K562 (cell line): ENCODE measurements around the gene SMIM45.
A peak's percentile ranks its signal among the peaks of the same experiment; 100 is the strongest.

Experiments
- ATAC-seq: fragments of 200-7000 bp; cut with Tn5 transposase; 3 replicates; pipeline ENCODE4 v1.9.1; 2020; ENCODE audit warnings: moderate library complexity
- BruUV-seq: library from RNA; stranded (reverse); fragments of 400-500 nt; replicated peaks from 2 replicates; lab custom pipeline; 2021; lab: Mats Ljungman, UMichigan
- CTCF ChIA-PET: fragments of 300-600 bp; formaldehyde crosslinking; extraction: SDS; loops from one replicate; lab custom pipeline; 2021; ENCODE audit warnings: low intra/inter-chr PET ratio; lab: Yijun Ruan, JAX
- POLR2A ChIA-PET: fragments of 300-600, 350-650 bp; sonication (Branson Sonifier 250); formaldehyde crosslinking; extraction: SDS; loops from one replicate; lab custom pipeline; 2021; ENCODE audit warnings: antibody characterized with exemption, inconsistent platforms; lab: Yijun Ruan, JAX
- DNase-seq, 4 experiments: peaks; one replicate each; pipeline versions ENCODE4 v3.0.0 to v3.0.0-alpha.2; 2011 to 2018; ENCODE audit warnings: low spot score in 3 of 4, mixed read lengths in 3 of 4; ENCODE audit errors: extremely low read depth in 1 of 4
- FAIRE-seq: peaks from 2 replicates; lab custom pipeline; 2011; peaks lifted over from hg19 to GRCh38; lab: Jason Lieb, UNC
- H2AFZ ChIP-seq: 2 replicates; pipeline ENCODE4 v1.6.0; 2011; ENCODE audit warnings: low read depth, low read length, control low read depth, inconsistent platforms
- H3K27ac ChIP-seq: fragments of 200-600 bp; 3 replicates; pipeline ENCODE4 v1.8.0; 2011; ENCODE audit warnings: low read depth, mild to moderate bottlenecking, control low read depth, inconsistent platforms, low read length, moderate library complexity, mixed read lengths; ENCODE audit errors: extremely low read depth
- H3K27me3 ChIP-seq, 2 experiments: fragments of 300-600 bp in 1 of 2; 2 replicates in 1 of 2; 3 replicates in 1 of 2; pipeline versions ENCODE4 v1.6.0 to v1.8.0; 2011; ENCODE audit warnings: inconsistent platforms in 2 of 2, low read length in 2 of 2, mild to moderate bottlenecking in 1 of 2, mixed read lengths in 1 of 2, moderate library complexity in 1 of 2; ENCODE audit not compliant: control insufficient read depth in 2 of 2, insufficient read depth in 2 of 2
- H3K36me3 ChIP-seq: fragments of 300-600 bp; 3 replicates; pipeline ENCODE4 v1.8.0; 2011; ENCODE audit warnings: mild to moderate bottlenecking, low read length, inconsistent platforms; ENCODE audit not compliant: control insufficient read depth, insufficient read depth
- H3K4me1 ChIP-seq, 2 experiments: fragments of 200-600 bp in 1 of 2; replicated peaks in 1 of 2; 2 replicates in 1 of 2; 3 replicates in 1 of 2; pipeline versions ENCODE4 v1.5.1 to v1.8.0; 2011; ENCODE audit warnings: inconsistent platforms in 2 of 2, low read length in 2 of 2, mild to moderate bottlenecking in 1 of 2, mixed read lengths in 1 of 2, moderate library complexity in 1 of 2; ENCODE audit not compliant: control insufficient read depth in 2 of 2, insufficient read depth in 2 of 2
- H3K4me2 ChIP-seq: 2 replicates; pipeline ENCODE4 v1.6.1; 2011; ENCODE audit warnings: low read length, control low read depth, inconsistent platforms, mixed read lengths; ENCODE audit not compliant: insufficient read depth
- H3K4me3 ChIP-seq: fragments of 200-600 bp; sonication (generic), shearing (Covaris generic); 2 replicates; pipeline ENCODE4 v1.5.1; 2016; ENCODE audit warnings: control low read depth, inconsistent platforms
- H3K79me2 ChIP-seq: fragments of 200-600 bp; 3 replicates; pipeline ENCODE4 v1.8.0; 2011; ENCODE audit warnings: low read length, inconsistent platforms; ENCODE audit not compliant: control insufficient read depth, insufficient read depth
- H3K9ac ChIP-seq, 2 experiments: 2 replicates each; pipeline versions ENCODE4 v1.6.0 to v1.6.1; 2011; ENCODE audit warnings: low read depth in 2 of 2, low read length in 2 of 2, control low read depth in 1 of 2, inconsistent platforms in 1 of 2, mild to moderate bottlenecking in 1 of 2, mixed read lengths in 1 of 2; ENCODE audit not compliant: insufficient read depth in 1 of 2
- H3K9me1 ChIP-seq: one replicate; pipeline ENCODE4 v1.6.0; 2011; ENCODE audit warnings: inconsistent platforms, mild to moderate bottlenecking, low read length, moderate library complexity; ENCODE audit not compliant: control insufficient read depth, insufficient read depth
- H3K9me3 ChIP-seq: replicated peaks from 2 replicates; pipeline ENCODE4 v1.5.1; 2011; ENCODE audit warnings: low read depth, low read length, inconsistent platforms; ENCODE audit not compliant: control insufficient read depth, insufficient read depth
- H4K20me1 ChIP-seq: replicated peaks from 2 replicates; pipeline ENCODE4 v1.6.1; 2011; ENCODE audit warnings: low read length, inconsistent platforms, mixed read lengths; ENCODE audit not compliant: control insufficient read depth, insufficient read depth
- CEBPB ChIP-seq: fragments of 450-650 bp; IDR thresholded peaks from 2 replicates; pipeline ENCODE4 v1.6.1; 2016; ENCODE audit warnings: missing genetic modification characterization, missing compliant biosample characterization
- CEBPG ChIP-seq, 3 experiments: fragments of 200-800 bp in 1 of 3; sonication (Bioruptor generic) in 1 of 3; sonication (generic) in 1 of 3; formaldehyde crosslinking in 1 of 3; IDR thresholded peaks in 2 of 3; conservative IDR thresholded peaks in 1 of 3; 2 replicates each; pipeline versions ENCODE4 v1.6.1 to v1.8.0; 2016 to 2022; ENCODE audit warnings: missing compliant biosample characterization in 2 of 3, missing genetic modification characterization in 2 of 3, mild to moderate bottlenecking in 1 of 3, missing genetic modification reagents in 1 of 3
- ILF3 ChIP-seq: fragments of 450-650 bp; IDR thresholded peaks from 2 replicates; pipeline ENCODE4 v1.6.1; 2018; ENCODE audit warnings: antibody characterized with exemption, mild to moderate bottlenecking, moderate library complexity, borderline replicate concordance
- NUFIP1 ChIP-seq: fragments of 450-650 bp; IDR thresholded peaks from 2 replicates; pipeline ENCODE4 v1.6.1; 2018; ENCODE audit not compliant: partially characterized antibody
- XRCC5 ChIP-seq: fragments of 200-400 bp; formaldehyde crosslinking; IDR thresholded peaks from 2 replicates; pipeline ENCODE4 v1.6.1; 2017; ENCODE audit warnings: low read depth, mild to moderate bottlenecking, low read length
- ZFP36 ChIP-seq: fragments of 150-350 bp; IDR thresholded peaks from 2 replicates; pipeline ENCODE4 v1.6.1; 2018; ENCODE audit warnings: low read length, low read depth; ENCODE audit not compliant: partially characterized antibody
- WGBS: fragments of 100-300 bp; shearing (Covaris generic); methylation state at CpG from one replicate; pipeline ENCODE4 v1.1.6; 2016; ENCODE audit warnings: low coverage, mixed read lengths; ENCODE audit not compliant: insufficient coverage; ENCODE audit errors: missing lambda C conversion rate; 5-methylcytosine and 5-hydroxymethylcytosine counted together
- in situ Hi-C: fragments of 300-500 bp; cut with MboI; formaldehyde crosslinking; loops from 4 replicates; pipeline ENCODE4 v1.15.0; 2018; ENCODE audit warnings: inconsistent platforms, mixed read lengths
- intact Hi-C: fragments of 100-400 bp; cut with micrococcal nuclease; formaldehyde crosslinking; loops from 2 replicates; pipeline ENCODE4 v1.14.2; 2022

Gene SMIM45

DNA sequence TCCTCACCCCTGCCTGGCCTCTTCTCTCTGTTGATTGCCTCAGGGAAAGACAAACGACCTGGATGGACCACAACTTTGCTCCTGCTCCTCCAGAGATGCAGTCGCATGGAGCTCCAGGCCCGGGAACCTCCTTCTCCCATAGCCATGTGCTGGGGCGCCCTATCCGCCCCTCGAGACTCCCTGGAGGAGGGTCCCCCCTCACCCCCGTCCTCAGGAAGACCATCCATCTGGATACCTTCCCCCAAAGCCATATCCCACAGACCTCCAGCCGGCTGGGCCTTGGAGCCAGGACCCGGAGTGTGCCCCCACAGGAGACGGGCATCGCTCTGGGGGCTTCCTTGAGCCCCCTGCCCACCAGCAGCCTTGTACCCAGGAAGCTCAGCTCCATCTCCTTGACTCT lies 19.5 kb downstream of the SMIM45 start:
- CTCF ChIA-PET = no interaction called here
- intact Hi-C loops (no loop called here), in situ Hi-C loops (loop anchor here (25.0 kb wide), 1 partner anchor 466 kb away; the partner anchor contains the start of gene NFAM1)
- Histone ChIP-seq H2AFZ (no peak overlapping the region), H3K9me1 (no peaks in the 10 kb centered on the region), H4K20me1 (no peaks in the 10 kb centered on the region), H3K4me1 (peaks cover 4 to 14% of the 10 kb centered on the region in 2 experiments; a peak in 4 of 5 replicates), H3K4me3 (no peak overlapping the region), H3K4me2 (no peak overlapping the region), H3K9me3 (no peaks in the 10 kb centered on the region), H3K36me3 (no peaks in the 10 kb centered on the region), H3K9ac (no peak overlapping the region), H3K79me2 (no peaks in the 10 kb centered on the region), H3K27me3 (peaks cover 4 to 37% of the 10 kb centered on the region in 2 experiments; a peak in 4 of 5 replicates), H3K27ac (no peak overlapping the region)
- no TSS peak for BruUV-seq
- POLR2A ChIA-PET = no interaction called here
- TF ChIP-seq ZFP36 (peak; percentile 25), XRCC5 (no peak)
- no peak for ATAC-seq
- no peak for FAIRE-seq
- WGBS = 0% methylated on average over 3 of the region's 11 CpGs
- no peak for DNase-seq

DNA sequence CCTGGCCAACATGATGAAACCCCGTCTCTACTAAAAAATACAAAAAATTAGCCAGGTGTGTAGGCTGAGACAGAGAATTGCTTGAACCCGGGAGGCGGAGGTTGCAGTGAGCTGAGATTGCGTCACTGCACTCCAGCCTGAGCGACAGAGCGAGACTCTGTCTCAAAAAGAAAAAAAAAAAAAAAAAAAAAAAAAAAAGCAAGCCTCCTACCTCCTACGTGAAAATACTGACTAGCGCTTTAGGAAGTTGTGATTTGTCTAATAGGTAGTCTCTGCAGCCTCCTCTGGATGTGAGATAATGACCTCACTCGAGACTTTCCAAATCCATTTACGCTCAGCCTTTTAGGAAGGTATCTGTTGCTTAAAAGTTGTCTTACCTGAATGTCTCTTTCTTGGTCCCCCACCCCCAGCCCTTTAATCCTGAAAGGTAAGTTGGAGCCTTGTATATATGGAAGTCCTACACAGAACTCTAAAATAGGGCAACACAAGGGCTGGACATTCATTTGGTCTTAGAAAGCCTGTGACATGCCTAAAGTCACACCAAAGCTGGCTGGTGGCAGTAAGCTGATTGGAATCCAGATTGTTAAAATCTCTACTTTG lies 22.8 kb downstream of the SMIM45 start:
- Histone ChIP-seq H4K20me1 (no peaks in the 10 kb centered on the region), H2AFZ (no peak overlapping the region), H3K27me3 (peaks cover 9 to 59% of the 10 kb centered on the region in 2 experiments; a peak in 4 of 5 replicates), H3K36me3 (no peaks in the 10 kb centered on the region), H3K79me2 (no peaks in the 10 kb centered on the region), H3K9me3 (no peaks in the 10 kb centered on the region), H3K9ac (no peak overlapping the region), H3K4me3 (no peak overlapping the region), H3K27ac (no peak overlapping the region), H3K4me1 (peaks cover 0 to 11% of the 10 kb centered on the region in 2 experiments; a peak in 2 of 5 replicates), H3K9me1 (no peaks in the 10 kb centered on the region), H3K4me2 (no peak overlapping the region)
- no peak for FAIRE-seq
- no peak for DNase-seq
- 4% methylated on average over 4 of the region's 10 CpGs for WGBS
- no peak for TF ChIP-seq NUFIP1
- TF ChIP-seq ILF3 = no peak
- no peak for TF ChIP-seq CEBPB
- TF ChIP-seq CEBPG (CRISPR knock-in tag; IDR thresholded peaks at IDR 0.05) = 0 out of 2 replicates have a peak, but pooled peaks have one; percentile 14
- TF ChIP-seq CEBPG (tag; conservative IDR thresholded peaks at IDR 0.05 in 1 of 2, IDR thresholded peaks at IDR 0.05 in 1 of 2) = peak; percentile 46 to 48; a peak in 2 of 4 replicates
- in situ Hi-C loops = loop anchor here (25.0 kb wide), 1 partner anchor 463 kb away; the partner anchor contains the start of gene NFAM1
- CTCF ChIA-PET = no interaction called here
- POLR2A ChIA-PET = interaction anchor here (0.7 kb wide), 1 partner anchor 12 kb away, joined by 4 read pairs; no protein-coding TSS in a partner anchor
- no TSS peak for BruUV-seq
- intact Hi-C loops = no loop called here
- ATAC-seq = no peak
